Mesendoderm (in vitro differentiated cells): Measurements from ENCODE around the gene TP53AIP1.

ENCODE experiments used
- DNase-seq: peaks from one replicate; pipeline ENCODE4 v3.0.0; 2013
- H2AK5ac ChIP-seq: 2 replicates; pipeline ENCODE4 v1.6.1; 2013; ENCODE audit warnings: low read length, inconsistent platforms
- H2BK120ac ChIP-seq: 2 replicates; pipeline ENCODE4 v1.6.1; 2013; ENCODE audit warnings: low read depth, mild to moderate bottlenecking, low read length, moderate library complexity, mixed read lengths
- H2BK15ac ChIP-seq: replicated peaks from 2 replicates; pipeline ENCODE4 v1.6.1; 2013; ENCODE audit warnings: low read depth, mild to moderate bottlenecking, moderate library complexity
- H2BK5ac ChIP-seq: 2 replicates; pipeline ENCODE4 v1.6.1; 2013; ENCODE audit warnings: low read length, inconsistent platforms
- H3K18ac ChIP-seq: 2 replicates; pipeline ENCODE4 v1.6.1; 2013; ENCODE audit warnings: mild to moderate bottlenecking, low read length, mixed read lengths
- H3K23ac ChIP-seq: one replicate; pipeline ENCODE4 v1.6.1; 2013; ENCODE audit warnings: low read length
- H3K27ac ChIP-seq: 2 replicates; pipeline ENCODE4 v1.5.1; 2013; ENCODE audit warnings: low read depth, mild to moderate bottlenecking, inconsistent platforms, low read length, moderate library complexity
- H3K27me3 ChIP-seq: 2 replicates; pipeline ENCODE4 v1.6.1; 2013; ENCODE audit warnings: low read length, control low read depth, mild to moderate bottlenecking, inconsistent platforms; ENCODE audit not compliant: insufficient read depth, poor library complexity
- H3K36me3 ChIP-seq: 2 replicates; pipeline ENCODE4 v1.6.1; 2013; ENCODE audit warnings: low read length, inconsistent platforms; ENCODE audit not compliant: control insufficient read depth, insufficient read depth
- H3K4ac ChIP-seq: one replicate; pipeline ENCODE4 v1.6.1; 2013; ENCODE audit warnings: low read depth, mild to moderate bottlenecking, low read length, moderate library complexity
- H3K4me1 ChIP-seq: 2 replicates; pipeline ENCODE4 v1.6.1; 2013; ENCODE audit warnings: low read depth, low read length, inconsistent platforms; ENCODE audit not compliant: control insufficient read depth
- H3K4me2 ChIP-seq: 2 replicates; pipeline ENCODE4 v1.6.1; 2013; ENCODE audit warnings: low read length
- H3K4me3 ChIP-seq: 2 replicates; pipeline ENCODE4 v1.5.1; 2013; ENCODE audit warnings: mild to moderate bottlenecking, low read length
- H3K56ac ChIP-seq: one replicate; pipeline ENCODE4 v1.6.1; 2013; ENCODE audit warnings: low read length
- H3K79me1 ChIP-seq: 2 replicates; pipeline ENCODE4 v1.6.1; 2013; ENCODE audit warnings: low read length, inconsistent platforms
- H3K79me2 ChIP-seq: 2 replicates; pipeline ENCODE4 v1.6.1; 2013; ENCODE audit warnings: mild to moderate bottlenecking, low read length; ENCODE audit not compliant: control insufficient read depth, insufficient read depth
- H3K9ac ChIP-seq: 2 replicates; pipeline ENCODE4 v1.6.1; 2013; ENCODE audit warnings: low read length, inconsistent platforms
- H4K5ac ChIP-seq: one replicate; pipeline ENCODE4 v1.6.1; 2013; ENCODE audit warnings: low read length
- H4K8ac ChIP-seq: one replicate; pipeline ENCODE4 v1.6.1; 2013; ENCODE audit warnings: low read depth, mild to moderate bottlenecking, control low read depth, low read length, moderate library complexity
- WGBS: extraction: QIAGEN DNeasy Blood & Tissue Kit; methylation state at CpG from one replicate; pipeline ENCODE4 v1.1.7; 2013; ENCODE audit warnings: low lambda C conversion rate, missing lambda C conversion rate; ENCODE audit not compliant: insufficient coverage; ENCODE audit errors: extremely low coverage; 5-methylcytosine and 5-hydroxymethylcytosine counted together

TP53AIP1 gene

DNA sequence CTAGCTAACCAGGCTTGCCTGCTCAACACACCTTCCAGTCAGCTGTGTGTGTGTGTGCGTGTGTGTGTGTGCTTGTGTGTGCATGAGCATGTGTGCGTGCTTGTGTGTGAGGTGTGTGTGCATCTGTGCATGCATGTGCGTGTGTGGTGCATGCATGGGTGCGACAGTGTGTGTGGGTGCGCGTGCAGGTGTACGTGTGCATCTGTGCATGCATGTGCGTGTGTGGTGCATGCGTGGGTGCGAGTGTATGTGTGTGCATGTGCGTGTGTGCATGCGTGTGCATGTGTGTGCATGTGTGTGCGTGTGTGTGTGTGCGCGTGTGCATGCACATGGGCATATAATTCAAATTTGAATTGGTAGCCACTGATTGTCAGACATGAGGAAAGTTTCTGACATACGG lies 10.5 kb upstream of the TP53AIP1 start:
- H3K4me1 ChIP-seq, result no peaks in the 10 kb centered on the region
- no peak overlapping the region for H2BK120ac ChIP-seq
- no peak overlapping the region for H3K27ac ChIP-seq
- H2AK5ac ChIP-seq, result no peak overlapping the region
- H3K36me3 ChIP-seq, result no peaks in the 10 kb centered on the region
- H4K5ac ChIP-seq, result no peak overlapping the region
- H4K8ac ChIP-seq, result no peak overlapping the region
- no peak overlapping the region for H2BK5ac ChIP-seq
- no peaks in the 10 kb centered on the region for H3K27me3 ChIP-seq
- DNase-seq, result no peak
- no peak overlapping the region for H3K56ac ChIP-seq
- no peaks in the 10 kb centered on the region for H3K79me1 ChIP-seq
- H3K4me2 ChIP-seq, result no peak overlapping the region
- H3K79me2 ChIP-seq, result no peaks in the 10 kb centered on the region
- H2BK15ac ChIP-seq, result no peak overlapping the region
- no CpG with 5 or more reads among the region's 16 CpGs for WGBS
- no peak overlapping the region for H3K9ac ChIP-seq
- H3K18ac ChIP-seq, result no peak overlapping the region
- no peak overlapping the region for H3K4ac ChIP-seq
- H3K23ac ChIP-seq, result no peak overlapping the region
- no peak overlapping the region for H3K4me3 ChIP-seq

DNA sequence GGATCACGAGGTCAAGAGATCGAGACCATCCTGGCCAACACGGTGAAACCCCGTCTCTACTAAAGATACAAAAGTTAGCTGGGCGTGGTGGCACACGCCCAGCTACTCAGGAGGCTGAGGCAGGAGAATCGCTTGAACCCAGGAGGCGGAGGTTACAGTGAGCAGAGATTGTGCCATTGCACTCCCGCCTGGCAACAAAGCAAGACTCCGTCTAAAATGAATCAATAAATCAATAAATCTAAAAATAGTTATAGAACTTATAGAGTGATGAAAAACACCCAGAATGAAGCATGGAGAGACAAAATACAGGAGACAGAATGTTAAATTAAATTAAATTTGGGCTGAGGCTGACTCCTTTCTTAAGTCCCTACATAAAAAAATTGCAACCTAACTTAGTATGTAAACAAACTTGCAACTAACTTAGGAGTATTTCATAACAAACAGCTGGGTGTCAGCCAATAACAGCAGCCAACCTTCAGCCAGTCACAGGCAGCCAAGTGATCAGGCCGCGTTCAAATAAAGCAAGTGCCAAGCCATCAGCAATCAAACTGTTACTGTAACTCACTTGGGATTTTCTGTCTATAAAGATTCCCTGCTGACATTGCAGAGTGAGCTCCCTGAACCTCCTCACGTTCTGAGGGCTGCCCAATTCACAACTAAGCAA lies 7.3 kb upstream of the TP53AIP1 start:
- Histone ChIP-seq H3K56ac (no peak overlapping the region), H3K36me3 (no peaks in the 10 kb centered on the region)
- WGBS, result no CpG with 5 or more reads among the region's 13 CpGs

DNA sequence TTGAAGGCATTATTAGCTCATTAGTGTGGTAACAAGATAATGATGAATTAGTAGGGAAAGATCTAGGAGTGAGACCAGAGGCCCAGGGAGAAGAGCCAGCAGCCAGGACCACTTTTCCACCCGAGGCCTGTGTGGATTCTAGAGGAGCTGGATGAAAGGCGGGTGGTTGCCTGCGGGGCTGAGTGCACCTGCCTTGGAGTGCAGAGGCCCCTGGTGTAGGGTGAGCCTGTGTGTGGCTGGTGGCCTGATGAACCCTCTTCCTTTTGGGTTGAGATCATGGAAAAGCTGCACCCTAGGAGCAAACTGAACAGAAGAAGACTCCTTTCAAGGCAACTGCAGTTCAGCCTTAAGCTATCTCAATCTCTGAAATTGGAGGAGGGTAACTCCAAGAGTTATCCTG lies 5.9 kb upstream of the TP53AIP1 start:
- Histone ChIP-seq H3K79me2 (no peaks in the 10 kb centered on the region), H2BK5ac (no peak overlapping the region), H4K5ac (no peak overlapping the region), H3K23ac (no peak overlapping the region), H4K8ac (no peak overlapping the region), H3K36me3 (no peaks in the 10 kb centered on the region), H3K18ac (no peak overlapping the region), H3K27ac (no peak overlapping the region), H3K4me2 (no peak overlapping the region), H3K4me1 (no peaks in the 10 kb centered on the region), H3K4me3 (no peak overlapping the region), H3K56ac (no peak overlapping the region), H3K79me1 (no peaks in the 10 kb centered on the region), H3K4ac (no peak overlapping the region), H2BK15ac (no peak overlapping the region), H3K27me3 (no peaks in the 10 kb centered on the region), H3K9ac (no peak overlapping the region), H2AK5ac (no peak overlapping the region), H2BK120ac (no peak overlapping the region)
- peak; percentile 37 for DNase-seq
- WGBS, result no CpG with 5 or more reads among the region's 3 CpGs

More for the DNA sequence above, 7.3 kb upstream of the TP53AIP1 start:
- Histone ChIP-seq H3K18ac (no peak overlapping the region), H3K4me1 (no peaks in the 10 kb centered on the region), H2AK5ac (no peak overlapping the region), H2BK5ac (no peak overlapping the region), H2BK120ac (no peak overlapping the region), H3K4me3 (no peak overlapping the region), H3K79me1 (no peaks in the 10 kb centered on the region), H3K27ac (no peak overlapping the region), H2BK15ac (no peak overlapping the region), H3K79me2 (no peaks in the 10 kb centered on the region), H3K27me3 (no peaks in the 10 kb centered on the region), H3K9ac (no peak overlapping the region), H3K23ac (no peak overlapping the region), H3K4me2 (no peak overlapping the region), H4K8ac (no peak overlapping the region), H3K4ac (no peak overlapping the region), H4K5ac (no peak overlapping the region)
- DNase-seq, result no peak

DNA sequence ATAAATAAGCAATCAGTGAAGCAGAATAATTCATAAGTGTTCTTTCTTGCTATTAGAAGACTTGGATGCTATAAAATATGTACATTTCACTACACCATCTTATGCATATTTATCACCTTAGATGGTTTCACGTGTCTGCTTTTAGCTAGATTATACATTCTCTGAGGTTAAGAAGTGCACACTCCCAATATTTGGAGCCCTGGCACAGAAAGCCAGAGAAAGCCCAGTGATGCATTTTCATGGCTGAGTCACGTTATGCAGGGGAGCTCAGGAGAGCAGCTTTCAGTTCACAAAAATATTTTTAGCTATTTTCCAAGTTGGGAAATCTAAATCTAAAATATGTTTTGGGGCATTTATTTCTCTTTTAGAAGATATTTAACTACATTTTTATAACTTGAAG lies 5.1 kb upstream of the TP53AIP1 start:
- Histone ChIP-seq H2BK120ac (no peak overlapping the region), H3K4me3 (no peak overlapping the region), H2BK15ac (no peak overlapping the region), H3K36me3 (no peaks in the 10 kb centered on the region), H3K27me3 (no peaks in the 10 kb centered on the region), H3K79me2 (no peaks in the 10 kb centered on the region), H3K9ac (no peak overlapping the region), H4K8ac (no peak overlapping the region), H2AK5ac (no peak overlapping the region), H4K5ac (no peak overlapping the region), H2BK5ac (no peak overlapping the region), H3K4me2 (no peak overlapping the region), H3K56ac (no peak overlapping the region), H3K18ac (no peak overlapping the region), H3K4me1 (no peaks in the 10 kb centered on the region), H3K4ac (no peak overlapping the region), H3K27ac (no peak overlapping the region), H3K79me1 (no peaks in the 10 kb centered on the region), H3K23ac (no peak overlapping the region)
- DNase-seq, result no peak
- no CpG with 5 or more reads among the region's 2 CpGs for WGBS

DNA sequence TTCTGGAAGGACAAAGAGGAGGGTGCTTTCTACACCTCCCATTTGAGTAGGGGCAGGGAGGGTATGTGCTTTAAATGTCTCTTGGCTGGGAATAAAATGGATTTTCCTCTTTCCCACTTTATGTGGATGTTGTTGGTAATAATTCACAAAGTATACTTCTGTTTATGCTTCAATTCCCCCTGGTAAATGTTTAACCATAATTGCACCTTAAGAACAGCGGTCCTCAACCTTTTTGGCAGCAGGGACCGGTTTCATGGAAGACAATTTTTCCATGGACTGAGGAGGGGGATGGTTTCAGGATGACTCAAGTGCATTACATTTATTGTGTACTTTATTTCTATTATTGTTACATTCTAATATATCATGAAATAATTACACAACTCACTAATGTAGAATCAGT lies 4.0 kb upstream of the TP53AIP1 start:
- Histone ChIP-seq H2AK5ac (no peak overlapping the region), H3K18ac (no peak overlapping the region), H2BK120ac (no peak overlapping the region), H3K36me3 (no peaks in the 10 kb centered on the region), H4K5ac (no peak overlapping the region), H3K56ac (no peak overlapping the region), H3K4me3 (no peak overlapping the region), H3K9ac (no peak overlapping the region), H3K27ac (no peak overlapping the region), H3K27me3 (no peaks in the 10 kb centered on the region), H4K8ac (no peak overlapping the region), H2BK15ac (no peak overlapping the region), H3K79me2 (no peaks in the 10 kb centered on the region), H3K4me1 (no peaks in the 10 kb centered on the region), H3K4ac (no peak overlapping the region), H3K79me1 (no peaks in the 10 kb centered on the region), H3K23ac (no peak overlapping the region), H3K4me2 (no peak overlapping the region), H2BK5ac (no peak overlapping the region)
- DNase-seq, result no peak
- WGBS, result no CpG with 5 or more reads among the region's 2 CpGs

DNA sequence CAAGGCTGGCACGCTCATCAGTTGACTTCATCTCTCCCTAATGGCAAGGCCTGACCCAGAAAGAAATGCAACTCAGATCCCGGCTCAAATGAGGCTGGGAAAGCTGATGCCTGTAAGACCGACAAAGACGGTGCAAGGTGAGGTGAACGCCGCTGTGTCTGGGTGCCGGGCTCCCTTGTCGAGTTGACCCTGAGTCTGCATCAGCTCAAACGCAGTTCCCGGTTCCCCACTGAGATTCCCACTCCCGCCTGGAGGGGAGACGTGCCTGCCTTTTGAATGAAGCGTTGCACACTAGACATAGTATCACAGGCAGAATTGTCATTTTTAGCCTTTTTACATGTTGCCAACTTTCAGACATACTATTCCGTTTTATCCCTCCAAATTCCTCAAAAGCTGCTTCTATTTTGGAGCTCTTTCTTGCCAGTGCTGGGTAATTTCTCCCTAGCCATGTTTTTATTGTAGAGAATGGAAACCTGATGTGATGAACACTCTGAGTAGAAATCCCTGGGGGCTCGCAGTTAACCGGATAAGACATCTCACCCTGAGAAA lies 831 bp upstream of the TP53AIP1 start:
- no peak overlapping the region for H3K4me2 ChIP-seq
- no peak overlapping the region for H3K18ac ChIP-seq
- no peak overlapping the region for H2BK5ac ChIP-seq
- H3K4ac ChIP-seq, result no peak overlapping the region
- no peak for DNase-seq
- no peaks in the 10 kb centered on the region for H3K79me2 ChIP-seq
- H3K23ac ChIP-seq, result no peak overlapping the region
- no peak overlapping the region for H2BK15ac ChIP-seq
- no peak overlapping the region for H3K9ac ChIP-seq
- H3K27me3 ChIP-seq, result no peaks in the 10 kb centered on the region
- no peak overlapping the region for H2AK5ac ChIP-seq
- H3K27ac ChIP-seq, result no peak overlapping the region
- no peaks in the 10 kb centered on the region for H3K79me1 ChIP-seq
- no peak overlapping the region for H4K5ac ChIP-seq
- no peaks in the 10 kb centered on the region for H3K4me1 ChIP-seq
- no peak overlapping the region for H4K8ac ChIP-seq
- H3K4me3 ChIP-seq, result no peak overlapping the region
- no peak overlapping the region for H3K56ac ChIP-seq
- H2BK120ac ChIP-seq, result no peak overlapping the region
- H3K36me3 ChIP-seq, result no peaks in the 10 kb centered on the region
- no CpG with 5 or more reads among the region's 16 CpGs for WGBS
